Parathyroid adenoma (tissue), 2 donors: ENCODE data around the gene ACIN1.

Experiments
- H2AFZ ChIP-seq: fragments of 300-600 bp; sonication (generic); one replicate; pipeline ENCODE4 v1.7.0; 2017; ENCODE audit warnings: antibody characterized with exemption, mild to moderate bottlenecking
- H3K27ac ChIP-seq: fragments of 300-600 bp; sonication (generic); one replicate; pipeline ENCODE4 v1.7.0; 2017
- H3K27me3 ChIP-seq: fragments of 300-600 bp; sonication (generic); one replicate; pipeline ENCODE4 v1.7.0; 2017; ENCODE audit warnings: low read length; ENCODE audit not compliant: control insufficient read depth, insufficient read depth
- H3K36me3 ChIP-seq: fragments of 300-600 bp; sonication (generic); one replicate; pipeline ENCODE4 v1.7.0; 2017; ENCODE audit warnings: low read length; ENCODE audit not compliant: control insufficient read depth, insufficient read depth
- H3K4me1 ChIP-seq: fragments of 300-600 bp; sonication (generic); one replicate; pipeline ENCODE4 v1.7.0; 2017; ENCODE audit warnings: control low read depth
- H3K4me2 ChIP-seq: fragments of 300-600 bp; sonication (generic); one replicate; pipeline ENCODE4 v1.7.0; 2017; ENCODE audit warnings: low read length
- H3K4me3 ChIP-seq: fragments of 300-600 bp; sonication (generic); one replicate; pipeline ENCODE4 v1.7.0; 2017; ENCODE audit warnings: low read depth, low read length
- H3K79me2 ChIP-seq: fragments of 300-600 bp; sonication (generic); one replicate; pipeline ENCODE4 v1.7.0; 2017; ENCODE audit warnings: control low read depth
- H3K9ac ChIP-seq: fragments of 300-600 bp; sonication (generic); one replicate; pipeline ENCODE4 v1.7.0; 2017; ENCODE audit warnings: mild to moderate bottlenecking
- H3K9me3 ChIP-seq: fragments of 300-600 bp; sonication (generic); one replicate; pipeline ENCODE4 v1.7.0; 2017; ENCODE audit warnings: low read length; ENCODE audit not compliant: control insufficient read depth
- CTCF ChIP-seq: fragments of 300-600 bp; sonication (generic); IDR thresholded peaks from one replicate; pipeline ENCODE4 v1.7.0; 2017; ENCODE audit warnings: antibody characterized with exemption, mild to moderate bottlenecking
- donor health status: primary hyperparathyroidism.

The ACIN1 gene, protein sequence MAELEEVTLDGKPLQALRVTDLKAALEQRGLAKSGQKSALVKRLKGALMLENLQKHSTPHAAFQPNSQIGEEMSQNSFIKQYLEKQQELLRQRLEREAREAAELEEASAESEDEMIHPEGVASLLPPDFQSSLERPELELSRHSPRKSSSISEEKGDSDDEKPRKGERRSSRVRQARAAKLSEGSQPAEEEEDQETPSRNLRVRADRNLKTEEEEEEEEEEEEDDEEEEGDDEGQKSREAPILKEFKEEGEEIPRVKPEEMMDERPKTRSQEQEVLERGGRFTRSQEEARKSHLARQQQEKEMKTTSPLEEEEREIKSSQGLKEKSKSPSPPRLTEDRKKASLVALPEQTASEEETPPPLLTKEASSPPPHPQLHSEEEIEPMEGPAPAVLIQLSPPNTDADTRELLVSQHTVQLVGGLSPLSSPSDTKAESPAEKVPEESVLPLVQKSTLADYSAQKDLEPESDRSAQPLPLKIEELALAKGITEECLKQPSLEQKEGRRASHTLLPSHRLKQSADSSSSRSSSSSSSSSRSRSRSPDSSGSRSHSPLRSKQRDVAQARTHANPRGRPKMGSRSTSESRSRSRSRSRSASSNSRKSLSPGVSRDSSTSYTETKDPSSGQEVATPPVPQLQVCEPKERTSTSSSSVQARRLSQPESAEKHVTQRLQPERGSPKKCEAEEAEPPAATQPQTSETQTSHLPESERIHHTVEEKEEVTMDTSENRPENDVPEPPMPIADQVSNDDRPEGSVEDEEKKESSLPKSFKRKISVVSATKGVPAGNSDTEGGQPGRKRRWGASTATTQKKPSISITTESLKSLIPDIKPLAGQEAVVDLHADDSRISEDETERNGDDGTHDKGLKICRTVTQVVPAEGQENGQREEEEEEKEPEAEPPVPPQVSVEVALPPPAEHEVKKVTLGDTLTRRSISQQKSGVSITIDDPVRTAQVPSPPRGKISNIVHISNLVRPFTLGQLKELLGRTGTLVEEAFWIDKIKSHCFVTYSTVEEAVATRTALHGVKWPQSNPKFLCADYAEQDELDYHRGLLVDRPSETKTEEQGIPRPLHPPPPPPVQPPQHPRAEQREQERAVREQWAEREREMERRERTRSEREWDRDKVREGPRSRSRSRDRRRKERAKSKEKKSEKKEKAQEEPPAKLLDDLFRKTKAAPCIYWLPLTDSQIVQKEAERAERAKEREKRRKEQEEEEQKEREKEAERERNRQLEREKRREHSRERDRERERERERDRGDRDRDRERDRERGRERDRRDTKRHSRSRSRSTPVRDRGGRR

GRCh38 chr14:23094666-23095195 is at the start of gene ACIN1:
ACIN1 (minus strand) TSS chr14:23095136; CDS start chr14:23095112, 24 bp downstream.
- Histone ChIP-seq H3K27ac (peak within 1 kb of the TSS; percentile 84), H3K9me3 (no peaks in the 10 kb centered on the region), H3K4me2 (peak within 1 kb of the TSS; percentile 95), H2AFZ (peak within 1 kb of the TSS; percentile 86), H3K27me3 (no peaks in the 10 kb centered on the region), H3K4me3 (peak within 1 kb of the TSS; percentile 98), H3K9ac (peak within 1 kb of the TSS; percentile 95), H3K36me3 (no peaks in the 10 kb centered on the region), H3K4me1 (peaks cover 4% of the 10 kb centered on the region), H3K79me2 (peaks cover 36% of the 10 kb centered on the region)
- no peak for TF ChIP-seq CTCF

GRCh38 chr14:23143911-23144310 is 49.0 kb upstream of the ACIN1 start:
- peaks cover 21% of the 10 kb centered on the region for H3K79me2 ChIP-seq
- no peaks in the 10 kb centered on the region for H3K27me3 ChIP-seq
- H3K4me2 ChIP-seq = no peak overlapping the region
- no peak overlapping the region for H2AFZ ChIP-seq
- no peak overlapping the region for H3K4me3 ChIP-seq
- H3K4me1 ChIP-seq = peaks cover 38% of the 10 kb centered on the region
- no peak for TF ChIP-seq CTCF
- no peaks in the 10 kb centered on the region for H3K36me3 ChIP-seq
- no peak overlapping the region for H3K9ac ChIP-seq
- H3K27ac ChIP-seq = no peak overlapping the region
- H3K9me3 ChIP-seq = no peaks in the 10 kb centered on the region

DNA sequence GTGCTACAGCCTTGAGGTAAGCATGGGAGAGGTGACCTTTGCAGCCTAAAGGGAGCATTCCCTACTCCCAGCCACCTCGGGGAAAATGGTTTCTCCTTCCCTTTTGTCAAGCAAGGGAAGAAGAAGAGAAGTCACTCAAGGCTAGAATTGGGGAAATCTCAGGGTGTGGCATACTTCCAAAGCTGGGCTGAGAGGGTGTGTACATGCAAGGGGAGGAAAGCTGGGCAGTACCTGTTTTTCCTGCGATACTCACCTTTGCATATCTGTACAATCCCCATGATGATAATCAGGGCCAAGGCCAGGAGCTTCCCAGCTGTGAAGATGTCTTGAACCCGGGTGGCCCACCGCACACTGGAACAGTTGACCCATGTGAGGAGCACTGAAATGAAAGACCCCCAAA is 47.9 kb upstream of the ACIN1 start:
- no peaks in the 10 kb centered on the region for H3K27me3 ChIP-seq
- peaks cover 40% of the 10 kb centered on the region for H3K4me1 ChIP-seq
- no peak overlapping the region for H3K9ac ChIP-seq
- no peaks in the 10 kb centered on the region for H3K36me3 ChIP-seq
- peaks cover 16% of the 10 kb centered on the region for H3K79me2 ChIP-seq
- H2AFZ ChIP-seq = no peak overlapping the region
- TF ChIP-seq CTCF = no peak
- H3K9me3 ChIP-seq = no peaks in the 10 kb centered on the region
- H3K4me2 ChIP-seq = no peak overlapping the region
- no peak overlapping the region for H3K4me3 ChIP-seq
- H3K27ac ChIP-seq = peak overlapping the region; percentile 70

DNA sequence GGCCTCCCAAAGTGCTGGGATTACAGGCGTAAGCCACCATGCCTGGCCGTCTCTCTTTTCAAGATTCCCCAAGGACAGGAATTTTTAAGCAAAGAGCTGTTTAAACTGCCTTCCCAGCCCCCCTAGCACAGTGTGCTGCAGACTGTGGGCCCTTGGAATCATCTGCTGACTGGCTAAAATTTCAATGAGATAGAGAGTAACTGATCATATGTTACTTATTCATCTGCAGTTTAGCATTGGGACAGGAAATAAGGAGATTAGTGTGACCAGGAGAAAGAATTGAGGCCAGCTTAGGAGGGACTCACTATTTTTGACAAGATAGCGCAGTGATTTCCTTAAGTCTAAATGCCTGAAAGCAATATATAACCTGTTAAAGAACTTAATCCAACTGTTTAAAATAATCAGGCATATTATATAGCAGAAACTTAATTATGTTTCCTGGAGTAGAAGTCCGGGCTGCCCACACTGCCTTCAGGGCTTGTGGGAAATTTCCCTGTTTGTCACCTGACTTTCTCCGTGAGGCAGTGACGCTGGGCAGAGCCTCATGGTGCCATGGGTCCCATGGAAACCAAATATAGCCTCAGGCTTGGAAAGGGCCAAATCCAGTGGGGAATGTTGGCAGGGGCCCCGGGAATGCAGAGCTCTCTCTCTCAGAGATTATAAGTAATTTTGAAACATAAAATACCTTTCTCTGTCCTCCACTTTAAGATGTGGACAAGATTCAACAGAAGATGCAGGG is 46.9 kb upstream of the ACIN1 start:
- Histone ChIP-seq H3K27ac (peak overlapping the region; percentile 70), H3K27me3 (no peaks in the 10 kb centered on the region), H3K4me3 (no peak overlapping the region), H2AFZ (no peak overlapping the region), H3K9ac (no peak overlapping the region), H3K36me3 (no peaks in the 10 kb centered on the region), H3K9me3 (no peaks in the 10 kb centered on the region), H3K4me1 (peaks cover 38% of the 10 kb centered on the region), H3K79me2 (peaks cover 16% of the 10 kb centered on the region), H3K4me2 (no peak overlapping the region)
- TF ChIP-seq CTCF = no peak
